K562 (cell line): ENCODE results near the gene DAB2IP. TPM values are rescaled to one million over a fixed set of nuclear protein-coding genes. Genes with fewer than 3 reads are reported as not detected.

Source experiments
- ATAC-seq: fragments of 200-7000 bp; cut with Tn5 transposase; 3 replicates; pipeline ENCODE4 v1.9.1; 2020; ENCODE audit warnings: moderate library complexity
- BruUV-seq: library from RNA; stranded (reverse); fragments of 400-500 nt; replicated peaks from 2 replicates; lab custom pipeline; 2021; lab: Mats Ljungman, UMichigan
- CTCF ChIA-PET: fragments of 300-600 bp; formaldehyde crosslinking; extraction: SDS; loops from one replicate; lab custom pipeline; 2021; ENCODE audit warnings: low intra/inter-chr PET ratio; lab: Yijun Ruan, JAX
- POLR2A ChIA-PET: fragments of 300-600, 350-650 bp; sonication (Branson Sonifier 250); formaldehyde crosslinking; extraction: SDS; loops from one replicate; lab custom pipeline; 2021; ENCODE audit warnings: antibody characterized with exemption, inconsistent platforms; lab: Yijun Ruan, JAX
- DNase-seq, 4 experiments: peaks; one replicate each; pipeline versions ENCODE4 v3.0.0 to v3.0.0-alpha.2; 2011 to 2018; ENCODE audit warnings: low spot score in 3 of 4, mixed read lengths in 3 of 4; ENCODE audit errors: extremely low read depth in 1 of 4
- FAIRE-seq: peaks from 2 replicates; lab custom pipeline; 2011; peaks lifted over from hg19 to GRCh38; lab: Jason Lieb, UNC
- H2AFZ ChIP-seq: 2 replicates; pipeline ENCODE4 v1.6.0; 2011; ENCODE audit warnings: low read depth, low read length, control low read depth, inconsistent platforms
- H3K27ac ChIP-seq: fragments of 200-600 bp; 3 replicates; pipeline ENCODE4 v1.8.0; 2011; ENCODE audit warnings: low read depth, mild to moderate bottlenecking, control low read depth, inconsistent platforms, low read length, moderate library complexity, mixed read lengths; ENCODE audit errors: extremely low read depth
- H3K27me3 ChIP-seq, 2 experiments: fragments of 300-600 bp in 1 of 2; 2 replicates in 1 of 2; 3 replicates in 1 of 2; pipeline versions ENCODE4 v1.6.0 to v1.8.0; 2011; ENCODE audit warnings: inconsistent platforms in 2 of 2, low read length in 2 of 2, mild to moderate bottlenecking in 1 of 2, mixed read lengths in 1 of 2, moderate library complexity in 1 of 2; ENCODE audit not compliant: control insufficient read depth in 2 of 2, insufficient read depth in 2 of 2
- H3K36me3 ChIP-seq: fragments of 300-600 bp; 3 replicates; pipeline ENCODE4 v1.8.0; 2011; ENCODE audit warnings: mild to moderate bottlenecking, low read length, inconsistent platforms; ENCODE audit not compliant: control insufficient read depth, insufficient read depth
- H3K4me1 ChIP-seq, 2 experiments: fragments of 200-600 bp in 1 of 2; replicated peaks in 1 of 2; 2 replicates in 1 of 2; 3 replicates in 1 of 2; pipeline versions ENCODE4 v1.5.1 to v1.8.0; 2011; ENCODE audit warnings: inconsistent platforms in 2 of 2, low read length in 2 of 2, mild to moderate bottlenecking in 1 of 2, mixed read lengths in 1 of 2, moderate library complexity in 1 of 2; ENCODE audit not compliant: control insufficient read depth in 2 of 2, insufficient read depth in 2 of 2
- H3K4me2 ChIP-seq: 2 replicates; pipeline ENCODE4 v1.6.1; 2011; ENCODE audit warnings: low read length, control low read depth, inconsistent platforms, mixed read lengths; ENCODE audit not compliant: insufficient read depth
- H3K4me3 ChIP-seq: fragments of 200-600 bp; sonication (generic), shearing (Covaris generic); 2 replicates; pipeline ENCODE4 v1.5.1; 2016; ENCODE audit warnings: control low read depth, inconsistent platforms
- H3K79me2 ChIP-seq: fragments of 200-600 bp; 3 replicates; pipeline ENCODE4 v1.8.0; 2011; ENCODE audit warnings: low read length, inconsistent platforms; ENCODE audit not compliant: control insufficient read depth, insufficient read depth
- H3K9ac ChIP-seq, 2 experiments: 2 replicates each; pipeline versions ENCODE4 v1.6.0 to v1.6.1; 2011; ENCODE audit warnings: low read depth in 2 of 2, low read length in 2 of 2, control low read depth in 1 of 2, inconsistent platforms in 1 of 2, mild to moderate bottlenecking in 1 of 2, mixed read lengths in 1 of 2; ENCODE audit not compliant: insufficient read depth in 1 of 2
- H3K9me1 ChIP-seq: one replicate; pipeline ENCODE4 v1.6.0; 2011; ENCODE audit warnings: inconsistent platforms, mild to moderate bottlenecking, low read length, moderate library complexity; ENCODE audit not compliant: control insufficient read depth, insufficient read depth
- H3K9me3 ChIP-seq: replicated peaks from 2 replicates; pipeline ENCODE4 v1.5.1; 2011; ENCODE audit warnings: low read depth, low read length, inconsistent platforms; ENCODE audit not compliant: control insufficient read depth, insufficient read depth
- H4K20me1 ChIP-seq: replicated peaks from 2 replicates; pipeline ENCODE4 v1.6.1; 2011; ENCODE audit warnings: low read length, inconsistent platforms, mixed read lengths; ENCODE audit not compliant: control insufficient read depth, insufficient read depth
- CHCHD3 ChIP-seq: fragments of 250-450 bp; sonication (Bioruptor Pico); IDR thresholded peaks from 2 replicates; pipeline ENCODE4 v2.1.2; 2022; ENCODE audit warnings: mild to moderate bottlenecking
- GTF2E2 ChIP-seq: fragments of 200-800 bp; sonication (Bioruptor generic); IDR thresholded peaks from 2 replicates; pipeline ENCODE4 v1.6.1; 2016; ENCODE audit warnings: missing genetic modification characterization, missing compliant biosample characterization
- HMGN3 ChIP-seq: IDR thresholded peaks from 2 replicates; pipeline ENCODE4 v1.6.1; 2011; ENCODE audit warnings: borderline replicate concordance, low read depth, mild to moderate bottlenecking, mixed read lengths, low read length; ENCODE audit not compliant: insufficient read length; ENCODE audit errors: extremely low read depth
- KLF1 ChIP-seq: fragments of 450-650 bp; IDR thresholded peaks from 2 replicates; pipeline ENCODE4 v1.6.1; 2016; ENCODE audit warnings: missing genetic modification characterization, missing compliant biosample characterization
- PHTF2 ChIP-seq: fragments of 250-450 bp; sonication (Bioruptor Pico); IDR thresholded peaks from 2 replicates; pipeline ENCODE4 v1.5.0; 2021; ENCODE audit warnings: mild to moderate bottlenecking
- POLR2B ChIP-seq: fragments of 450-650 bp; IDR thresholded peaks from 2 replicates; pipeline ENCODE4 v1.6.1; 2018; ENCODE audit warnings: low read depth; ENCODE audit not compliant: partially characterized antibody
- PPARD ChIP-seq: fragments of 250-450 bp; sonication (Bioruptor Pico); IDR thresholded peaks from 2 replicates; pipeline ENCODE4 v1.8.0; 2022; ENCODE audit warnings: inconsistent platforms, mild to moderate bottlenecking, moderate library complexity
- PRPF4 ChIP-seq: fragments of 200-400 bp; formaldehyde crosslinking; IDR thresholded peaks from one replicate; pipeline ENCODE4 v1.6.1; 2017; ENCODE audit warnings: low read length, low read depth, mild to moderate bottlenecking; ENCODE audit not compliant: insufficient read depth, poor library complexity, severe bottlenecking
- RB1 ChIP-seq: fragments of 450-650 bp; IDR thresholded peaks from 2 replicates; pipeline ENCODE4 v1.6.1; 2017; ENCODE audit warnings: low read depth, mild to moderate bottlenecking
- RBM17 ChIP-seq: fragments of 200-400 bp; formaldehyde crosslinking; IDR thresholded peaks from 2 replicates; pipeline ENCODE4 v1.6.1; 2017; ENCODE audit warnings: low read depth, mild to moderate bottlenecking, low read length, borderline replicate concordance
- RBM34 ChIP-seq: fragments of 200-400 bp; formaldehyde crosslinking; IDR thresholded peaks from 2 replicates; pipeline ENCODE4 v1.6.1; 2018; ENCODE audit warnings: low read length, borderline replicate concordance; ENCODE audit not compliant: insufficient read depth
- SRSF7 ChIP-seq: fragments of 200-400 bp; formaldehyde crosslinking; optimal IDR thresholded peaks from 2 replicates; pipeline ENCODE3; 2017; ENCODE audit warnings: mild to moderate bottlenecking, low read depth, low read length
- TEAD1 ChIP-seq, 2 experiments: fragments of 450-650 bp in 1 of 2; sonication (generic) in 1 of 2; formaldehyde crosslinking; IDR thresholded peaks; 2 replicates each; pipeline versions ENCODE4 v1.4.0 to v1.8.0; 2020 to 2022; ENCODE audit warnings: mild to moderate bottlenecking in 2 of 2, missing genetic modification reagents in 1 of 2
- ZBTB1 ChIP-seq: sonication (generic); formaldehyde crosslinking; IDR thresholded peaks from 2 replicates; pipeline ENCODE4 v1.8.1; 2023; ENCODE audit warnings: missing genetic modification reagents, low read depth, mild to moderate bottlenecking, borderline replicate concordance
- WGBS: fragments of 100-300 bp; shearing (Covaris generic); methylation state at CpG from one replicate; pipeline ENCODE4 v1.1.6; 2016; ENCODE audit warnings: low coverage, mixed read lengths; ENCODE audit not compliant: insufficient coverage; ENCODE audit errors: missing lambda C conversion rate; 5-methylcytosine and 5-hydroxymethylcytosine counted together
- in situ Hi-C: fragments of 300-500 bp; cut with MboI; formaldehyde crosslinking; loops from 4 replicates; pipeline ENCODE4 v1.15.0; 2018; ENCODE audit warnings: inconsistent platforms, mixed read lengths
- intact Hi-C: fragments of 100-400 bp; cut with micrococcal nuclease; formaldehyde crosslinking; loops from 2 replicates; pipeline ENCODE4 v1.14.2; 2022
- polyA plus RNA-seq, 8 experiments: library from polyadenylated mRNA; depleted of rRNA in 4 of 8; stranded (reverse) in 5 of 8; unstranded in 3 of 8; fragments of >200 nt; fragmentation: Nextera tagmentation in 2 of 8; fragmentation: Illumina TruSeq in 1 of 8; extraction: Ambion mirVana in 2 of 8; extraction: Trizol in 1 of 8; gene quantifications; 2 replicates each; pipeline versions ENCODE4 v1.2.1 to v1.2.3, GENCODE V29; 2011 to 2014; ENCODE audit warnings: inconsistent platforms in 1 of 8, missing spikeins in 1 of 8
- total RNA-seq, 7 experiments: library from RNA; depleted of rRNA in 6 of 7; stranded (reverse); fragments of >200 nt in 6 of 7; fragmentation: Illumina TruSeq in 2 of 7; extraction: Trizol in 2 of 7; gene quantifications; 2 replicates each; pipeline versions ENCODE4 v1.2.1 to v1.2.3, GENCODE V29; 2011 to 2021; ENCODE audit warnings: low replicate concordance in 1 of 7
- TF ChIP-seq, protein P1 (sequence below): fragments of 450-650 bp; conservative IDR thresholded peaks from 2 replicates; pipeline ENCODE4 v1.6.1; 2016; ENCODE audit warnings: missing genetic modification characterization, low read depth, mild to moderate bottlenecking, missing compliant biosample characterization, moderate library complexity
- TF ChIP-seq, protein P2 (sequence below): fragments of 450-650 bp; formaldehyde crosslinking; IDR thresholded peaks from 2 replicates; pipeline ENCODE4 v1.4.0; 2022; ENCODE audit warnings: mild to moderate bottlenecking, moderate library complexity
- TF ChIP-seq, protein P3 (sequence below): fragments of 450-650 bp; IDR thresholded peaks from 2 replicates; pipeline ENCODE4 v1.6.1; 2014; ENCODE audit warnings: low read depth, mild to moderate bottlenecking, moderate library complexity, borderline replicate concordance

The DAB2IP gene
- total and polyA plus RNA-seq, 9 of the 15 experiments (the other 6 are each of a cell fraction or from before 2014, with no cell fraction given), result 0.04 to 0.31 (median 0.08) TPM; not detected in 5

DNA sequence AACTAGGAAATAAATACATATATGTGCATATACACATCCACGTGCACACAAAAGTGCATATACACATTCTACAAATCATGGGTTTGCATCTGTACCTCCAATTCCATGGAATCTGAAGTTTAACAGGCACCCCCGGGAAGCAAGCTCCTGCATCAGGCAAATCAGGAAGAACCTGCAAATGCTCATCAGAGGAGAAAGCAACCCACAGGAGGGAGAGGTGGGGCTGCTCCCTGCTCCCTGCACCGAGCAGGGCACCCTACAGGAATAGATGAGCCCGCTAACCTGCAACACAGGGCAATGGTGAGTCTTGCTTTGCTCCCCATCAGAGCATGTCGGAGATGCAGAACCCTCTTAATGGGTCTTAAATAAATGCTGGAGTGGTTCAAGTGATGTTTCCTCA, 151.3 kb downstream of the DAB2IP start (continued):
- no peak for TF ChIP-seq TEAD1 (CRISPR knock-in tag; IDR thresholded peaks at IDR 0.05)
- TF ChIP-seq RBM34, result no peak
- no peak for TF ChIP-seq KLF1 (tag)
- TF ChIP-seq, protein P1, sequence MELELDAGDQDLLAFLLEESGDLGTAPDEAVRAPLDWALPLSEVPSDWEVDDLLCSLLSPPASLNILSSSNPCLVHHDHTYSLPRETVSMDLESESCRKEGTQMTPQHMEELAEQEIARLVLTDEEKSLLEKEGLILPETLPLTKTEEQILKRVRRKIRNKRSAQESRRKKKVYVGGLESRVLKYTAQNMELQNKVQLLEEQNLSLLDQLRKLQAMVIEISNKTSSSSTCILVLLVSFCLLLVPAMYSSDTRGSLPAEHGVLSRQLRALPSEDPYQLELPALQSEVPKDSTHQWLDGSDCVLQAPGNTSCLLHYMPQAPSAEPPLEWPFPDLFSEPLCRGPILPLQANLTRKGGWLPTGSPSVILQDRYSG (tag), result no peak
- TF ChIP-seq ZBTB1 (CRISPR knock-in tag), result no peak

DNA sequence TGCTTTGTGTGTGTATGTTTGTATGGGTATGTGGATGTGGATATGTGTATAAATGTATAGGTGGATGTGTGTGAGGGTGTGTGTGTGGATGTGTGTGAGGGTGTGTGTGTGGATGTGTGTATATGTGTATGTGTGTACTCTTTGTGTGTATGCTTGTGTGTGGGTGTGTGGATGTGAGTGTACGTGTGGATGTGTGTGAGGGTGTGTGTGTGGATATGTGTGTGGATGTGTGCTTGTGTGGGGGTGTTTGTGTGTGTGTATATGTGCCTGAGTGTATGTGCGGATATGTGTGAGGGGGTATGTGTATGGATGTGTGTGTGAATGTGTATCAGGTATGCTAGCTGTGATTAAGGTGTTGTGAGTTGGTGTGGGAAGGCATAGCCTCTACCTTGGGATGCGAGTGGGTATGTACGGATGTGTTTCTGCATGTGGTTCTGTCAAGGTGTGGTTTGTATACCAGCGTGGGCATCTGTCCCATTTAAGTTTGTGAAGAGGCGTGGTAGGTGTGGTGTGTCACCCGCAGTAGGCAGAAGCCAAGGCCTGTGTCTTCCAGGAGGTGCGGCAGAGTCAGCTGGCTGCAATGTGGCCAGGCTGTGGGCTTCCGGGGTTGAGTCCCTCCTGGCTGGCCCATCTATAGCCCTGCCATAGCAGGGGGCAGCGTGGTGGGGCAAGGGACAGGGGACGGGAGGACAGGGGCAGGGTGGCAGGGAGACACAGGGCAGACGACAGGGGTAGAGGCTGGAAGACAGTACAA, 155.8 kb downstream of the DAB2IP start:
- H3K4me3 ChIP-seq, result no peak overlapping the region
- DNase-seq (no peak), ATAC-seq (no peak), FAIRE-seq (no peak)
- no peaks in the 10 kb centered on the region for H3K79me2 ChIP-seq
- no peaks in the 10 kb centered on the region for H3K36me3 ChIP-seq
- H3K4me1 ChIP-seq, result no peaks in the 10 kb centered on the region
- in situ Hi-C loops, result no loop called here
- no peaks in the 10 kb centered on the region for H3K9me3 ChIP-seq
- no peak overlapping the region for H3K9ac ChIP-seq
- ChIA-PET POLR2A (no interaction called here), CTCF (no interaction called here)
- BruUV-seq, result no TSS peak
- intact Hi-C loops, result no loop called here
- no peak overlapping the region for H2AFZ ChIP-seq
- no peak overlapping the region for H3K27ac ChIP-seq
- no peaks in the 10 kb centered on the region; the same call in 1 of the 2 replicates for H4K20me1 ChIP-seq
- H3K27me3 ChIP-seq, result peaks cover 7 to 39% of the 10 kb centered on the region in 2 experiments
- H3K9me1 ChIP-seq, result no peaks in the 10 kb centered on the region
- WGBS, result 4% methylated on average over 12 of the region's 12 CpGs
- H3K4me2 ChIP-seq, result no peak overlapping the region
- TF ChIP-seq PHTF2 (CRISPR knock-in tag) (no peak), HMGN3 (no peak), RBM17 (no peak), PPARD (no peak), POLR2B (no peak), GTF2E2 (tag) (no peak), PRPF4 (no peak), RB1 (no peak), SRSF7 (no peak), CHCHD3 (CRISPR knock-in tag) (no peak)
- TF ChIP-seq, protein P2, sequence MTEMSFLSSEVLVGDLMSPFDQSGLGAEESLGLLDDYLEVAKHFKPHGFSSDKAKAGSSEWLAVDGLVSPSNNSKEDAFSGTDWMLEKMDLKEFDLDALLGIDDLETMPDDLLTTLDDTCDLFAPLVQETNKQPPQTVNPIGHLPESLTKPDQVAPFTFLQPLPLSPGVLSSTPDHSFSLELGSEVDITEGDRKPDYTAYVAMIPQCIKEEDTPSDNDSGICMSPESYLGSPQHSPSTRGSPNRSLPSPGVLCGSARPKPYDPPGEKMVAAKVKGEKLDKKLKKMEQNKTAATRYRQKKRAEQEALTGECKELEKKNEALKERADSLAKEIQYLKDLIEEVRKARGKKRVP (CRISPR knock-in tag), result no peak
- TF ChIP-seq, protein P3, sequence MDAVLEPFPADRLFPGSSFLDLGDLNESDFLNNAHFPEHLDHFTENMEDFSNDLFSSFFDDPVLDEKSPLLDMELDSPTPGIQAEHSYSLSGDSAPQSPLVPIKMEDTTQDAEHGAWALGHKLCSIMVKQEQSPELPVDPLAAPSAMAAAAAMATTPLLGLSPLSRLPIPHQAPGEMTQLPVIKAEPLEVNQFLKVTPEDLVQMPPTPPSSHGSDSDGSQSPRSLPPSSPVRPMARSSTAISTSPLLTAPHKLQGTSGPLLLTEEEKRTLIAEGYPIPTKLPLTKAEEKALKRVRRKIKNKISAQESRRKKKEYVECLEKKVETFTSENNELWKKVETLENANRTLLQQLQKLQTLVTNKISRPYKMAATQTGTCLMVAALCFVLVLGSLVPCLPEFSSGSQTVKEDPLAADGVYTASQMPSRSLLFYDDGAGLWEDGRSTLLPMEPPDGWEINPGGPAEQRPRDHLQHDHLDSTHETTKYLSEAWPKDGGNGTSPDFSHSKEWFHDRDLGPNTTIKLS, result no peak
